GM19239 (cell line): ENCODE data around the gene KCNK4.

Experiments
- DNase-seq: peaks from one replicate; pipeline ENCODE4 v3.0.0; 2011; ENCODE audit warnings: low spot score; ENCODE audit not compliant: insufficient read length
- FAIRE-seq: peaks from 2 replicates; lab custom pipeline; 2011; peaks lifted over from hg19 to GRCh38; lab: Jason Lieb, UNC

KCNK4 gene

DNA sequence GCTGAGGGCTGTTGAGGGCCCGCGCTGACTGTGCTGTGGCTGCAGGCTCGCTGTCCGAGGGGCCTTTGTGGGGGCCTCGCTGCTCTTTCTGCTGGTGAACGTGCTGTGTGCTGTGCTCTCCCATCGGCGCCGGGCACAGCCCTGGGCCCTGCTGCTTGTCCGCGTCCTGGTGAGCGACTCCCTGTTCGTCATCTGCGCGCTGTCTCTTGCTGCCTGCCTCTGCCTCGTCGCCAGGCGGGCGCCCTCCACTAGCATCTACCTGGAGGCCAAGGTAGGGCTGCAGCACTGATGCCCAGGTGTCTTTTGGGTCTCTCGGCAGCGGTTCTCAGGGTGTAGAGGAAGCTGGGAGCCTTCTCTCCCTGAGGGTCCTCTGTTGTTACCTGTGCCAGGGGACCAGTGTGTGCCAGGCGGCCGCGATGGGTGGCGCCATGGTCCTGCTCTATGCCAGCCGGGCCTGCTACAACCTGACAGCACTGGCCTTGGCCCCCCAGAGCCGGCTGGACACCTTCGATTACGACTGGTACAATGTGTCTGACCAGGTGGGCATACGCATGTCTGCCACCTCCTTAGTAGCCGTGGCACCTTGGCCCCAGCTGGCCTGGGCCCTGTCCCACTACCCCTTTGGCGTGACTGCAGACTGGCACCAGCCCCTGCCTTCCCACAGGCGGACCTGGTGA, 3.3 kb upstream of the KCNK4 start:
- DNase-seq (no peak), FAIRE-seq (no peak)

- FAIRE-seq: no peak
These were observed 2.8 kb upstream of the KCNK4 start for GRCh38 chr11:64288353-64288750.

DNA sequence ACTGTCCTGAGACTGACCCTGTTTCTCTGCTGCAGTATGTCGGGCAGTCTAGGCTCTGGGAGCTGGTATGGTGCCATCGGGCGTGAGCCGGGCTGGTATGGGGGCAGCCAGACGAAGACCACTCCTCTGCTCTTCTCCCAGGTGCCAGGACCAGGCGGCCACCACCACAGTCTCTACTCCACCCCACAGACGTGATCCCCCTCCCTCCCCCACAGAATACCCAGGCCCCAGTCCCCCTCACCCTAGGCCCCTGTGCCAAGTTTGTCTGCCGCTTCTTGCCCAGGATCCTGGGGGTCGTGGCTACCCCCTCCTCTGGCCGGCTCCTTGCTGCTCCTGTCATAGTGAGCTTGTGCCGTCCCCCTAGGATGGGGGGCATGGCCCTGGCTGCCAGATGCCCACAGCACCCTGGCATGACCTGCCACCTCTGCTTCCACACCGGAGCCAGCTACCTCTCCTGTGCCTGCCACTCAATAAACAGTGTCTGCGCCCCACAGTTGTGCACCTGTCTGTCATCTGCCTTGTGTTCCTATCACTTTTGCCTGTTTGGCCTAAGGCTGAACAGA, 2.0 kb upstream of the KCNK4 start:
- FAIRE-seq (no peak), DNase-seq (no peak)

More at GRCh38 chr11:64288353-64288750, 2.8 kb upstream of the KCNK4 start:
- DNase-seq: no peak

DNA sequence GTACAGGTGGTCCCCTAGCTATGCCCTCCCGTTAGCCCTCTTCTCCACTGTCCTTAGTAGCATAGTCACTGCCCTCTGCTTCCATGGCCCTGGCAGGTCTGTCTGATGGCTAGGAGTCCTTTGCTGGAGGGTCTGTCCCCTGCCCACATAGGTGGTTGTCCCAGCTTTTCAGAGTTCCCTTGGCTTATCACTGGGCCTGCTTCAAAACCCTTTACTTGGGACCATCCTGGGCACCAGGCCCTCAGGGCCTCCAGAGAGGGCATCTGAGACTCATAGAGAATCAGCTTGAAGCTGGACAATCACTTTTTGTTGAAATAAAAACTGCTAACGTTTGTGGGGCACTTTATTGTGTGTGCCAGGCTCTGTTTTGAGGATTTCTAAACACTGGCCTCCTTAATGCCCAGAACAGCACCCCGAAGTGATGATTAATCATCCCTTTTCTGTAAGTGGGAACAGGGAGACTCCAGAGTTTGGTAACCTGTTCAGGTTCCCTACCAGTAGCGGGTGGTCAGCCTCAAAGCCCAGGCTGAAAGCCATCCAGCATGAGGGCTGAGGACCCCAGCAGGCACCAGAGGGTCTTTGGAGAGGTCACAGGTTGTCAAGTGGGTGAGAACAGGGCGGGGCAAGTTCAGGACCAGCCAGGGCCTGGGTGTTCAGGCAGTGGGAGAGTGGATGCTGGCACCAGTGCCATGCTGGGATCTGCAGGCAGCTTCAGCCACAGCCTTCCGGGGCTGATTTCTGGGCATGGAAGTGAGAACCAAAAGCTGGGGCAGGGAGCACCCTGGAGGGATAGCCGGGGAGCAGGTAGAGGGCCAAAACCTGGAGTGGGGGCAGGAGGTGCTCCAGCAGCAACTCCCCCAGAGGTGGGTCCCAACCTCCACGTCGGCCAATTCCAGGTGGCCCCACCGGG, 495 bp upstream of the KCNK4 start:
- FAIRE-seq: no peak

DNA sequence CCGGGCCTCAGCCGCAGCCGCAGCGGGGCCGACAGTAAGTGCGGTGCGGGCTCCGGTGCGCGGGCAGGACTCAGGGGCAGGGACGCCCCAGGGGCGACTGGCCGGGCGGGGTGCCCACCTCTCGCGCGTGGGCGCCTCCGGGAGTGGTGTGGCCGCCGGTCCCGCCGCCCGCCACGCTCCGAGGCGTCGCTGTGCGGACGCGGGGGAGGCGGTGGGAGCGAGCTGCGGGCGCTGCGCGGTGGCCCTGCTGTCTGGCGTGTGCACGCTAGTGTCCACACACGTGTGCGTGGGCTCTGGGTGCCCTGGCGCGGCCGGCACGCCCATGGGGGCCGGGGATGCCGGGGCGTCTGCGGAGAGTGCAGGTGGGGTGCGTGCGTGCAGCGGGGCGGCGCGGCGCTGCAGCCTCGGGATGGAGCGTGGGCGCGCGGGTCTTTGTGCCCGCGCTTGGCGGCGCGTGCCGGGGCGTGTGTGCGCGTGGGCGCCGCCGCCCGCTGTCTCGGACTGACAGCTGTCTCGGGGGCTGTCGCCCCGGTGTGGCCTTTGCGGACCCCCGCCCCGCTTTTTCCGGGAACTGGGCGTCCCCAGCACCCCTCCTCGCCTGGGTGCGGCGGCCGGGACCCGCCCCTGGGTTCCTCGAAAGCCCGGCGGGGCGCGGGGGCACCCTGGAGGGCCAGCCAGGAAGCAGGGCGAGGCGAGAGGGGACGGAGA, 804 bp downstream of the KCNK4 start:
- no peak for FAIRE-seq

More for the DNA sequence above, 495 bp upstream of the KCNK4 start:
- DNase-seq: no peak

DNA sequence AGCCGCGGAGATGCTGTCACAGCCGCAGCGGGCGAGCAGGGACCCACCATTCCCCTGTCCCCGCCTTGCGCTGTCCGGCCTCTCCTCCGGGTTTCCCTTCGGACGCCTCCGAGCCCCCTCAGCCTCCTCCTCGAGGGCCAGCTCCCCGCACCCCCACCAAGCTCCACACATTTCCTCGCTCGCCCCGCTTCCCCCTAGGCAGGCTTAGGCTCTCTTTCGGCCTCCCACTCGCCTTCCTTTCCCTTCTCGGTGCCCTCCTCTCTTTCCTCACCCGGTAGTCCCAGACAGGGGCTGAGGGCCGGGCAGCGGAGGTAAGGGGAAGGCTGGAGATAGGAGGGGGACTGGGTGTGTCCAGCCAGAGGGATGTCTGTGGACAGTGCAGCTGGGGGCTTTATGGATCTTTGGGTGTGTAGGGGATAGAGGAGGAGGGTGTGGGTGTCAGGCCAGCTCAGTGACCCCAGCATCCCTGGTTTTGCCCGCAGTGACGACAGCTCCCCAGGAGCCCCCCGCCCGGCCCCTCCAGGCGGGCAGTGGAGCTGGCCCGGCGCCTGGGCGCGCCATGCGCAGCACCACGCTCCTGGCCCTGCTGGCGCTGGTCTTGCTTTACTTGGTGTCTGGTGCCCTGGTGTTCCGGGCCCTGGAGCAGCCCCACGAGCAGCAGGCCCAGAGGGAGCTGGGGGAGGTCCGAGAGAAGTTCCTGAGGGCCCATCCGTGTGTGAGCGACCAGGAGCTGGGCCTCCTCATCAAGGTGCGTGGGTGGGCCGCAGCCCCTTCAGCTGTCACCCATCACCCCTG, 1.6 kb downstream of the KCNK4 start:
- DNase-seq: no peak
- FAIRE-seq: no peak

More for the DNA sequence above, 804 bp downstream of the KCNK4 start:
- no peak for DNase-seq

DNA sequence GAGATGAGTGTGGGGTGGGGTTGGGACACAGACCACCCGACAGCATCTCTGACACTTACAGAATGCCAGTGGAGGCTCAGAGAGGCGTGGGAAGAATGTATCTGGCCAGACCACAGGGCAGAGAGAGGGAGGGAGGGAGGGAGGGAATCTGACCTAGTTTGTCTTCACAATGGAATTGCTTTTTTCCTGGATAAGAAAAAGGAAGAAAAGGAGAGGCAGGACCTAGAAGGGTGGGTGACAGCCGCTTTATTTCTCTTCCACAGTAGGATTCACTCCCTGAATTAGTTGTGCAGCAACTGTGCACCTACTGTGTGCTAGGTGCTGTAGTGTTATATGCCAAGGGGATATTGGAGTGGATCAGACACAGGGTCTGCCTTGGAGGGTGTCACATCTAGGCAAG, 3.7 kb downstream of the KCNK4 start:
- FAIRE-seq (no peak), DNase-seq (no peak)

DNA sequence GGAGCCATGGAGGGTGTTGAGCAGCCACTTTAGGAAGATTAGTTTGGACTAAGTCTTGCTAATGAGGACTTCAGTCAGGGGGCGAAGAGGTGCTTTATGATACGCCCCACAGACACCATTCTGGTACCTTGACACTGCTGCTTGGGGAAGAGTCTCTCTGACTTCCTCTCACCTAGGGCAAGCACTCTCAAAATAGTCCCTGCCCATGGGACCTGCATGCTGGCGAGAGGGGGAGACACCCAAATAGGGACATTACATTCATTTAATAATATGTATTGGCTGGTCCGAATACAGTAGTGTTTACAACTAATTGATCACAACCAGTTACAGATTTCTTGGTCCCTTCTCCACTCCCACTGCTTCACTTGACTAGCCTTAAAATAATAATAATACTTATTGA, 4.7 kb downstream of the KCNK4 start:
- DNase-seq: no peak
- no peak for FAIRE-seq

DNA sequence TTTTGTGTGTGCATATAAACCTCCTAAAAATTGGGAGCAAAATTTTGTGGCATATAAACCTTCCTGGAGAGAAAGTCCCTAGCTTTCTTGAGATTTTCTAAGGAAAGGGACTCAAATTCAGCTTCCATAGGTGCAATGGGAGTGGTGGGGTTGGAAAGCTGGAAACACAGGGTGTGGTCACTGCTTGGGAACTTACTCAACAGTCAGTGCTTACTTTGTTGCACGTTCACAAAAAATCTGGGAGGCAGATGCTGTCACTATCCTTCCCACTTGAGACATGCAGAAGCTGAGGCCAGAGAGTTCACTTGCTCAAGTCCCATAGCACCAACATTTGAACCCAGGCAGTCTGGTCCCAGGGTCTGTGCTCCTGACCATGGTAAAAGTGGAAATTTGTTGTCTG, 5.1 kb downstream of the KCNK4 start:
- FAIRE-seq: no peak
- DNase-seq: no peak

- DNase-seq: no peak
- no peak for FAIRE-seq
These were observed 6.0 kb downstream of the KCNK4 start for GRCh38 chr11:64296830-64297698.

DNA sequence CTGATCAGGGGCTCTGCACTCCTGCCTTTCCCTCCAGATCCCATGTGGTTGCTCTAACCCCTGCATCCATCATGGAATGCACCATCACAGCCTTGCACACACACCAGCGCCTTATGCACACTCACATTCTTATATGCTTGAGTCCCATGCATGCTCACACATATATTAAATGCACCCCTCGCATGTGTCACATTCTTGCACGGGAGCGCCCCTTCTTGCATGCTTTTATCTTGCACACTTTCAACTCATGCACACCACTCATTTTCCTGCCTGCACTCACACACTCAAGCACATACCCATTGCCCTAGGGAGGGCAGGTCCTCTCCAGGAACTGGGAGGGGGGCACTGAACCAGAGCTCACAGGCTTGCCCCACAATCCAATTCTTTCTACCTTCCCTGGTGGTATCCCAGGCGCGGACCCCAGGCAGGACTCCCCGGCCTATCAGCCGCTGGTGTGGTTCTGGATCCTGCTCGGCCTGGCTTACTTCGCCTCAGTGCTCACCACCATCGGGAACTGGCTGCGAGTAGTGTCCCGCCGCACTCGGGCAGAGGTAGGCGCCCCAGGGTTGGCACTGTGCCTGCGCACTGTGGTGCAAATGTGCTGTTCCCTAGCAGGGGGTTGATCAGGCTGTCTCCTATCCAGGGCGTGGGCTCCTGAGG, 6.7 kb downstream of the KCNK4 start:
- FAIRE-seq: no peak
- DNase-seq: no peak

DNA sequence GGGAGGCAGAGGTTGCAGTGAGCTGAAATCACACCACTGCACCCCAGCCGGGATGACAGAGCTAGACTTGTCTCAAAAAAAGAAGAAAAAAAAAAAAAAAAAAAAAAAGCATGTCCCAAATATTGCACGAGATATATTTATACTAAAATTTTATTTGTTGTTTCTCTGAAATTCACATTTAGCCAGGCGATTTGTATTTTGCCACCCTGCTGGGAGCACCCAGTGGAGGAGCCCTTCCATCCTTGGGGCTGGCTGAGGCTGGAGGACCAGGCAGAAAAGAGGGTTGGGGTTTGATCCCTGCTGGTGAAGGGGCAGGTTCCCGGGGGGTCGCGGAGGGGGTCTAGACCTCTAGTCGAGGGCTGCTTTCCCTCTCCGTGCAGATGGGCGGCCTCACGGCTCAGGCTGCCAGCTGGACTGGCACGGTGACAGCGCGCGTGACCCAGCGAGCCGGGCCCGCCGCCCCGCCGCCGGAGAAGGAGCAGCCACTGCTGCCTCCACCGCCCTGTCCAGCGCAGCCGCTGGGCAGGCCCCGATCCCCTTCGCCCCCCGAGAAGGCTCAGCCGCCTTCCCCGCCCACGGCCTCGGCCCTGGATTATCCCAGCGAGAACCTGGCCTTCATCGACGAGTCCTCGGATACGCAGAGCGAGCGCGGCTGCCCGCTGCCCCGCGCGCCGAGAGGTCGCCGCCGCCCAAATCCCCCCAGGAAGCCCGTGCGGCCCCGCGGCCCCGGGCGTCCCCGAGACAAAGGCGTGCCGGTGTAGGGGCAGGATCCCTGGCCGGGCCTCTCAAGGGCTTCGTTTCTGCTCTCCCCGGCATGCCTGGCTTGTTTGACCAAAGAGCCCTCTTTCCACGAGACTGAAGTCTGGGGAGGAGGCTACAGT, 8.1 kb downstream of the KCNK4 start:
- FAIRE-seq (no peak), DNase-seq (no peak)

DNA sequence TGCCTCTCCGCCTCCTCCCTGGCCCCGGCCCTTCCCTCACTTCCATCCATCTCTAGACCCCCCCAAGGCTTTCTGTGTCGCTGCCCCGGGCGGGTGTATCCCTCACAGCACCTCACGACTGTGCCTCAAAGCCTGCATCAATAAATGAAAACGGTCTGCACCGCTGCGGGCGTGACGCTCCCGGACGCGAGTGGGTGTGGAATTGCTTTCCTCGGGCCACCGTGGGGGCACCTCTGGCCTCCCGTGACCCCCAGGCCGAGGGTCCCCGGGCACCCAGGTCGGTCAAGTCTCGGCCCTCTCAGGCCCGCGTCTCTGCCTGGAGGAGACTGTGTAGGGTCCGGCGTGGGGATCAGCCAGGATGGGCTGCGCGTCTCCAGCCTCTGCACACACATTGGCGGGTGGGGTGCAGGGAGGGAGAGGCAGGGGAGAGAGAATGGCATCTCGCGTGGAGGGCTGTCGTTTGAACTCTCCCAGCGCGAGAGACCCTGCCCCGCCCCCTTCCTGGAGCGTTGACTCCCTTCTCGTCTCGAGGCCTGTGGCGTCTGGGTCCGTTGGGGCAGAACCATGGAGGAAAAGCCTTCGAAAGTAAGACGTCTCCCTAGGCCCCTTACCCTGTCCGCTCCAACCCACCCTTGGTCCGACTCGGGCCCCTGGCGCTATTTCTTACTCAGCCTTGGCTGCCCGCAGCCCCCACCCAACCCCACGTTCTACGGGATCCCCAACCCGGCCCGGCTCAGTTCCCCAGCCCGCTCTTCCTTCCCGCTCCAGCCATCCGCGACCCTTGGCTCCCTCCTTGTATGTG, 8.9 kb downstream of the KCNK4 start, which contains the start of gene CATSPERZ:
Gene CATSPERZ (plus strand): TSS at position 512 of the 802 bp plus-strand sequence. CDS start 53 bp downstream, at position 565.
- DNase-seq (no peak), FAIRE-seq (no peak)

DNA sequence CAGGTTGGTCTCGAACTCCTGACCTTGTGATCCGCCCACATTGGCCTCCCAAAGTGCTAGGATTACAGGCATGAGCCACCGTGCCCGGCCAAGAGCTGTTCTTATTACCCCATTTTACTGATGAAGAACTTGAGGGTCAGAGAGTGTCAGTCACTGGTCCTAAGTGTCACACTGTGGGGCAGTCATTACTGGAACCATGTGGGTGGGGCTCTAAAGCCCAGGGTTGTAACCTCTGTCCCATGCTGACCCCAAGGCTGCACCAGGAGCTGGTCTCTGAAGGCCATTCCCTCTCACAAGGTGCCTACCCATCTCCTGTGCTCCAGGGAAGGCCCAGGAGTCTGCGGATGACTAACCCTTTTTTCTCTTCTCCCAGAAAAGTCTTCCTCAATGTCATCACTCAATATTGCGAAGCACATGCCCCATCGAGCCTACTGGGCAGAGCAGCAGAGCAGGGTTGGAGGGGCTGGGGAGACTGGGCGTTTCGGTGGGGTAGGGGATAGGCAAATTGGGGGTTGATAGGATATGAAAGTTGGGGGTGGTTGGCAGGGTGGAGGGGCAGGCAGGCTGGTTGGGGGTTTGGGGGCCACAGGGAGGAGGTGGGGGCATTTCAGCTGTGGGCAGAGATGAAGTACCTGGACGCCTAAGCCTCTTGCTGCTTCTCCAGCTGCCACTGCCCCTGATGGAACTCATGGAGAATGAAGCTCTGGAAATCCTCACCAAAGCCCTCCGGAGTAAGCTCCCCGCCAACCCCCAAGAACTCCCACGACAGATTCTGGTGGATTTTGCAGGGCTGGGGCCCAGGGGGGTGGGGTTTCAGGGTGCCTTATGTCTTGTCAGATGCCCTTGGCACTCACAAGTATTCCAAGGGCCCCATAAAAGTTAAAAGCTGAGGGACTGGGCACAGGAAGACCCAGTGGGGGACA, 12.3 kb downstream of the KCNK4 start:
- DNase-seq (no peak), FAIRE-seq (no peak)

DNA sequence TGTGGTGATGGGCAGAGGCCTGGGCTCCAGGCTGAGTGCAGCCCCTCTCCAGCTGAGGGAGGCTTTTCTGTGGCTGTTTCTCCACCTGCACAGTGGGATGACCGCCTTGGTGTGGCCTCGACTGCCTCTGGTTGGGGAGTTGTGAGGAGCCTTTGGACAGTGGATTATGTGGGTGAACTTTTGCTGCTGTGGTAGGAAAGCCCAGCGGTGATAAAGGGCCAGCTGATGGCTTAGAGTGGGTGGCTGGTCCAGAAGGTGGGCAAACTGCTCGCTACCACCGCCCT, 12.9 kb downstream of the KCNK4 start:
- no peak for FAIRE-seq

More for the DNA sequence above, 12.9 kb downstream of the KCNK4 start:
- DNase-seq: no peak
